Erythroblast (primary cell): ENCODE results near the gene PBXIP1.

Experiments
- GATA1 ChIP-seq: IDR thresholded peaks from 2 replicates; pipeline ENCODE4 v1.6.1; 2011; ENCODE audit warnings: low read depth, mild to moderate bottlenecking, control low read depth, low read length, moderate library complexity
- POLR2A ChIP-seq: IDR thresholded peaks from 2 replicates; pipeline ENCODE4 v1.6.1; 2011; ENCODE audit warnings: mild to moderate bottlenecking, low read length

- TF ChIP-seq POLR2A (no peak), GATA1 (no peak)
Measured at GRCh38 chr1:154937085-154937987, 18.6 kb downstream of the PBXIP1 start.
